Measurements from ENCODE around the gene ATXN7L1. TPM values are rescaled to one million over a fixed set of nuclear protein-coding genes. Genes with fewer than 3 reads are reported as not detected.

ATXN7L1 gene
- total and polyA plus RNA-seq, 2 of the 8 experiments (the other 6 are each of a cell fraction or from before 2014, with no cell fraction given): 14.3 to 34.0 TPM

DNA sequence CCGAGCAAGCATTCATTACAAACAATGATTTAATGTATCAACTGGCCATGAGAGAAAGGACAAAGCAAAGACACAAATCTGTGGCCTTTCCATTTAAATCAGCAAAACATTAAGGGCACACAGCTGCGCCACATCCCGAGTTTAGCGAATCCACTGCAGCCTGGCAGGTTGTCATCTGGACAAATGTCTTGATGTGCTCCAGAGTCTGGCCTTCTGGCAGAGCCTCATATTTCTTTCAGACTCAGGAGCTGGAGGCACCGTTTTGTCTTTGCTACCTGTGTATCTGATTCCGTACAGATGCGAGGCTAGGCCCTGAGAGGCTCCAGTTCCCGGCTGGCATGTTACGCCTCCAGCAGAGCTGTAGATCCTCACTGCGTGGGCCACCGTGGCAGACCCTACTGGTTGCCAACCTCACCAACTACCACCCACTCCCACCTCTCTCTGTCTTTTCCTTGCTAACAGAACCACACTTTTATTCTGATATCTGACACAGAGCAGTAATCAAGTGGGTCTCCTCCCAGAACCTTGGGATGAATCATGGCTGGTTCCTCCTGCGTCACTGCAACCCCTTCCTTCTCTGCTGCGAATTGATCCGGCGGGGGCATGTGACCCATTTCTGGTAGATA is 254.2 kb downstream of the ATXN7L1 start (continued):
- TF ChIP-seq POLR2AphosphoS5 (IDR thresholded peaks at IDR 0.05; ENCODE audit: low read depth, low read length): no peak
- no peak for TF ChIP-seq MAFK (IDR thresholded peaks at IDR 0.05; ENCODE audit: low read depth, low read length)
- no peak for TF ChIP-seq SIX5 (IDR thresholded peaks at IDR 0.05; ENCODE audit: low read depth, low read length)
- no peak for TF ChIP-seq POU5F1 (IDR thresholded peaks at IDR 0.05; ENCODE audit: low read depth, low read length)
- no peak for TF ChIP-seq JUN (IDR thresholded peaks at IDR 0.05; ENCODE audit: low read depth, low read length)
- no peak for TF ChIP-seq KDM4A (IDR thresholded peaks at IDR 0.05; ENCODE audit: low read depth, low read length, severe bottlenecking)
- TF ChIP-seq CHD7 (IDR thresholded peaks at IDR 0.05; ENCODE audit: insufficient replicate concordance, low read length): no peak

Data from H1 (cell line).